ENCODE measurements around the gene FAH. TPM values are rescaled to one million over a fixed set of nuclear protein-coding genes. Genes with fewer than 3 reads are reported as not detected.

FAH gene
- total RNA-seq, 4 donors from 2014 or later = 52.7 to 109 (median 83.0) TPM

GRCh38 chr15:80194186-80194585, 41.4 kb downstream of the FAH start:
- ATAC-seq (ENCODE audit: low FRiP score) (no peak), DNase-seq (ENCODE audit: low spot score) (no peak)
- no peak for TF ChIP-seq CTCF (IDR thresholded peaks at IDR 0.05)

- ATAC-seq (ENCODE audit: low FRiP score) = no peak
- TF ChIP-seq CTCF (IDR thresholded peaks at IDR 0.05) = no peak
- no peak for DNase-seq (ENCODE audit: low spot score)
These were observed 42.1 kb downstream of the FAH start for GRCh38 chr15:80194914-80195313.

- DNase-seq (ENCODE audit: low spot score) (no peak), ATAC-seq (ENCODE audit: low FRiP score) (no peak)
- TF ChIP-seq CTCF (IDR thresholded peaks at IDR 0.05) = no peak
These were observed 46.6 kb downstream of the FAH start for GRCh38 chr15:80199366-80199765.

GRCh38 chr15:80199869-80200268, 47.1 kb downstream of the FAH start:
- ATAC-seq (ENCODE audit: low FRiP score) (no peak), DNase-seq (ENCODE audit: low spot score) (no peak)
- no peak for TF ChIP-seq CTCF (IDR thresholded peaks at IDR 0.05)

GRCh38 chr15:80201256-80202015, 48.6 kb downstream of the FAH start:
- no peak for DNase-seq (ENCODE audit: low spot score)
- no peak for ATAC-seq (ENCODE audit: low FRiP score)

GRCh38 chr15:80202016-80202315, 49.2 kb downstream of the FAH start:
- no peak for TF ChIP-seq CTCF (IDR thresholded peaks at IDR 0.05)
- ATAC-seq (ENCODE audit: low FRiP score) (no peak), DNase-seq (ENCODE audit: low spot score) (no peak)

More at GRCh38 chr15:80201256-80202015, 48.6 kb downstream of the FAH start:
- TF ChIP-seq CTCF (IDR thresholded peaks at IDR 0.05) = no peak

- TF ChIP-seq CTCF (IDR thresholded peaks at IDR 0.05) = no peak
- no peak for DNase-seq (ENCODE audit: low spot score)
- no peak for ATAC-seq (ENCODE audit: low FRiP score)
These were observed 50.0 kb downstream of the FAH start for GRCh38 chr15:80202641-80203360.
